ENCODE measurements around the gene DUSP28. TPM values are rescaled to one million over a fixed set of nuclear protein-coding genes. Genes with fewer than 3 reads are reported as not detected.

Gene DUSP28
- total and polyA plus RNA-seq, 9 donors = 2.7 to 9.9 (median 4.3) TPM

- Histone ChIP-seq H3K27me3 (no peaks in the 10 kb centered on the region), H3K4me1 (ENCODE audit: insufficient read depth) (peaks cover 5% of the 10 kb centered on the region), H3K9me3 (no peaks in the 10 kb centered on the region), H3K4me3 (no peak overlapping the region), H3K27ac (no peak overlapping the region), H3K36me3 (no peaks in the 10 kb centered on the region)
- 83 to 88% (median 86%) methylated on average over 28 to 32 of the region's 32 CpGs for WGBS, 3 donors
- no peak for TF ChIP-seq EP300 (IDR thresholded peaks at IDR 0.05)
- no peak for TF ChIP-seq CTCF (IDR thresholded peaks at IDR 0.05)
- no peak for TF ChIP-seq POLR2A (IDR thresholded peaks at IDR 0.05)
- peak in 1 of 5 donors; percentile 33 for DNase-seq
- intact Hi-C loops (cut with DNase I) = no loop called here
These were observed 16.5 kb downstream of the DUSP28 start for GRCh38 chr2:240576436-240577205.

GRCh38 chr2:240577281-240578109 lies 17.3 kb downstream of the DUSP28 start:
- H3K27me3 ChIP-seq = no peaks in the 10 kb centered on the region
- TF ChIP-seq POLR2A (IDR thresholded peaks at IDR 0.05) (no peak), CTCF (IDR thresholded peaks at IDR 0.05) (no peak), EP300 (IDR thresholded peaks at IDR 0.05) (no peak)
- no peak overlapping the region for H3K4me3 ChIP-seq
- WGBS, 3 donors = 83 to 87% (median 86%) methylated on average over 24 to 26 of the region's 26 CpGs
- intact Hi-C loops (cut with DNase I) = no loop called here
- H3K4me1 ChIP-seq (ENCODE audit: insufficient read depth) = peaks cover 5% of the 10 kb centered on the region
- no peak for DNase-seq
- no peak overlapping the region for H3K27ac ChIP-seq
- no peaks in the 10 kb centered on the region for H3K9me3 ChIP-seq
- no peaks in the 10 kb centered on the region for H3K36me3 ChIP-seq

- DNase-seq = no peak
- WGBS, 3 donors = 82 to 88% (median 83%) methylated on average over 8 to 9 of the region's 9 CpGs
- TF ChIP-seq CTCF (IDR thresholded peaks at IDR 0.05) = no peak
- H3K27me3 ChIP-seq = no peaks in the 10 kb centered on the region
- H3K36me3 ChIP-seq = no peaks in the 10 kb centered on the region
- H3K9me3 ChIP-seq = no peaks in the 10 kb centered on the region
- intact Hi-C loops (cut with DNase I) = no loop called here
- peaks cover 5% of the 10 kb centered on the region for H3K4me1 ChIP-seq (ENCODE audit: insufficient read depth)
- no peak overlapping the region for H3K4me3 ChIP-seq
- no peak overlapping the region for H3K27ac ChIP-seq
These were observed 17.9 kb downstream of the DUSP28 start for GRCh38 chr2:240578110-240578450.

- Histone ChIP-seq H3K4me3 (no peak overlapping the region), H3K27ac (no peak overlapping the region), H3K36me3 (no peaks in the 10 kb centered on the region), H3K27me3 (no peaks in the 10 kb centered on the region), H3K4me1 (ENCODE audit: insufficient read depth) (peaks cover 5% of the 10 kb centered on the region), H3K9me3 (no peaks in the 10 kb centered on the region)
- intact Hi-C loops (cut with DNase I) = no loop called here
- WGBS, 3 donors = 80 to 89% (median 82%) methylated on average over 8 of the region's 8 CpGs
- TF ChIP-seq EP300 (IDR thresholded peaks at IDR 0.05) (no peak), POLR2A (IDR thresholded peaks at IDR 0.05) (no peak)
- DNase-seq = no peak
These were observed 18.3 kb downstream of the DUSP28 start for GRCh38 chr2:240578488-240578887.

All from ovary (tissue), 9 donors.